ENCODE measurements around the gene TMEM250.

- TF ChIP-seq CTCF (conservative IDR thresholded peaks at IDR 0.05; ENCODE audit: low read depth, low read length), result no peak
- TF ChIP-seq EZH2 (IDR thresholded peaks at IDR 0.05; ENCODE audit: borderline replicate concordance, low read depth, low read length, poor library complexity, severe bottlenecking), result no peak
Measured at GRCh38 chr9:136147038-136147889, 28.6 kb upstream of the TMEM250 start.
